BLaER1 (cell line): ENCODE results near the gene ANKRD66.

ENCODE experiments used
- H3K27ac ChIP-seq: shearing (Covaris generic); formaldehyde crosslinking; 2 replicates; pipeline ENCODE4 v1.8.1; 2022
- H3K27me3 ChIP-seq: shearing (Covaris generic); formaldehyde crosslinking; 2 replicates; pipeline ENCODE4 v1.8.1; 2022
- H3K36me3 ChIP-seq: shearing (Covaris generic); formaldehyde crosslinking; 2 replicates; pipeline ENCODE4 v1.8.1; 2022
- H3K4me1 ChIP-seq: shearing (Covaris generic); formaldehyde crosslinking; 2 replicates; pipeline ENCODE4 v1.8.1; 2022
- H3K4me2 ChIP-seq: shearing (Covaris generic); formaldehyde crosslinking; 2 replicates; pipeline ENCODE4 v1.8.1; 2022
- H3K4me3 ChIP-seq: shearing (Covaris generic); formaldehyde crosslinking; 2 replicates; pipeline ENCODE4 v1.8.1; 2022
- H3K9ac ChIP-seq: shearing (Covaris generic); formaldehyde crosslinking; 2 replicates; pipeline ENCODE4 v1.8.1; 2022
- H3K9me3 ChIP-seq: shearing (Covaris generic); formaldehyde crosslinking; 2 replicates; pipeline ENCODE4 v1.8.1; 2022
- H4K20me1 ChIP-seq: shearing (Covaris generic); formaldehyde crosslinking; 2 replicates; pipeline ENCODE4 v1.8.1; 2022
- Cebpa-rat ChIP-seq: shearing (Covaris generic); IDR thresholded peaks from 2 replicates; pipeline ENCODE4 v1.8.1; 2022

The ANKRD66 gene

GRCh38 chr6:46789434-46790354, 43.0 kb downstream of the ANKRD66 start:
- Histone ChIP-seq H3K9ac (no peak overlapping the region), H4K20me1 (no peaks in the 10 kb centered on the region), H3K4me1 (no peaks in the 10 kb centered on the region), H3K4me3 (no peak overlapping the region), H3K36me3 (no peaks in the 10 kb centered on the region), H3K27ac (no peak overlapping the region), H3K9me3 (no peaks in the 10 kb centered on the region), H3K27me3 (no peaks in the 10 kb centered on the region), H3K4me2 (no peak overlapping the region)
- TF ChIP-seq Cebpa-rat, result no peak

GRCh38 chr6:46790355-46790874, 43.7 kb downstream of the ANKRD66 start:
- no peaks in the 10 kb centered on the region for H3K9me3 ChIP-seq
- H3K27ac ChIP-seq, result no peak overlapping the region
- no peak overlapping the region for H3K9ac ChIP-seq
- H3K27me3 ChIP-seq, result no peaks in the 10 kb centered on the region
- no peak overlapping the region for H3K4me3 ChIP-seq
- TF ChIP-seq Cebpa-rat, result no peak
- H3K4me1 ChIP-seq, result no peaks in the 10 kb centered on the region
- no peaks in the 10 kb centered on the region for H4K20me1 ChIP-seq
- H3K4me2 ChIP-seq, result no peak overlapping the region
- no peaks in the 10 kb centered on the region for H3K36me3 ChIP-seq

- Histone ChIP-seq H3K4me1 (no peaks in the 10 kb centered on the region), H3K9me3 (no peaks in the 10 kb centered on the region), H3K27me3 (no peaks in the 10 kb centered on the region), H3K4me2 (no peak overlapping the region), H3K27ac (no peak overlapping the region), H4K20me1 (no peaks in the 10 kb centered on the region), H3K4me3 (no peak overlapping the region), H3K9ac (no peak overlapping the region), H3K36me3 (no peaks in the 10 kb centered on the region)
- no peak for TF ChIP-seq Cebpa-rat
These were observed 45.9 kb downstream of the ANKRD66 start for GRCh38 chr6:46792635-46793034.

GRCh38 chr6:46793138-46793537, 46.4 kb downstream of the ANKRD66 start, which contains the start of gene MEP1A:
Gene MEP1A, plus strand, starts transcription at chr6:46793389. Its CDS starts 10 bp downstream, at chr6:46793399.
- H4K20me1 ChIP-seq, result no peaks in the 10 kb centered on the region
- H3K27ac ChIP-seq, result no peak within 1 kb of the TSS
- H3K27me3 ChIP-seq, result no peaks in the 10 kb centered on the region
- H3K4me3 ChIP-seq, result no peak within 1 kb of the TSS
- no peaks in the 10 kb centered on the region for H3K36me3 ChIP-seq
- H3K4me1 ChIP-seq, result no peaks in the 10 kb centered on the region
- TF ChIP-seq Cebpa-rat, result no peak
- H3K9ac ChIP-seq, result no peak within 1 kb of the TSS
- H3K9me3 ChIP-seq, result no peaks in the 10 kb centered on the region
- no peak within 1 kb of the TSS for H3K4me2 ChIP-seq

GRCh38 chr6:46794068-46794467, 47.3 kb downstream of the ANKRD66 start:
- Histone ChIP-seq H3K4me2 (no peak overlapping the region), H3K4me1 (no peaks in the 10 kb centered on the region), H3K9ac (no peak overlapping the region), H3K27me3 (no peaks in the 10 kb centered on the region), H3K9me3 (no peaks in the 10 kb centered on the region), H3K27ac (no peak overlapping the region), H3K36me3 (no peaks in the 10 kb centered on the region), H4K20me1 (no peaks in the 10 kb centered on the region), H3K4me3 (no peak overlapping the region)
- TF ChIP-seq Cebpa-rat, result no peak

- no peak for TF ChIP-seq Cebpa-rat
- H3K4me1 ChIP-seq, result no peaks in the 10 kb centered on the region
- no peak overlapping the region for H3K9ac ChIP-seq
- no peaks in the 10 kb centered on the region for H3K27me3 ChIP-seq
- no peaks in the 10 kb centered on the region for H3K36me3 ChIP-seq
- no peak overlapping the region for H3K27ac ChIP-seq
- H3K4me2 ChIP-seq, result no peak overlapping the region
- no peak overlapping the region for H3K4me3 ChIP-seq
- H3K9me3 ChIP-seq, result no peaks in the 10 kb centered on the region
- no peaks in the 10 kb centered on the region for H4K20me1 ChIP-seq
These were observed 49.1 kb downstream of the ANKRD66 start for GRCh38 chr6:46795816-46796215.

- Histone ChIP-seq H3K36me3 (no peaks in the 10 kb centered on the region), H3K4me3 (no peak overlapping the region), H3K9me3 (no peaks in the 10 kb centered on the region), H3K4me2 (no peak overlapping the region), H3K27me3 (no peaks in the 10 kb centered on the region), H3K4me1 (no peaks in the 10 kb centered on the region), H4K20me1 (no peaks in the 10 kb centered on the region), H3K9ac (no peak overlapping the region), H3K27ac (no peak overlapping the region)
- TF ChIP-seq Cebpa-rat, result no peak
These were observed 50.3 kb downstream of the ANKRD66 start for GRCh38 chr6:46796848-46797580.

GRCh38 chr6:46799657-46800056, 52.9 kb downstream of the ANKRD66 start:
- no peaks in the 10 kb centered on the region for H3K27me3 ChIP-seq

GRCh38 chr6:46808806-46809205, 62.1 kb downstream of the ANKRD66 start:
- Histone ChIP-seq H4K20me1 (no peaks in the 10 kb centered on the region), H3K4me1 (no peaks in the 10 kb centered on the region), H3K4me2 (no peak overlapping the region), H3K27me3 (no peaks in the 10 kb centered on the region), H3K9me3 (no peaks in the 10 kb centered on the region), H3K4me3 (no peak overlapping the region), H3K27ac (no peak overlapping the region), H3K9ac (no peak overlapping the region), H3K36me3 (no peaks in the 10 kb centered on the region)
- TF ChIP-seq Cebpa-rat, result no peak

More at GRCh38 chr6:46799657-46800056, 52.9 kb downstream of the ANKRD66 start:
- Histone ChIP-seq H3K36me3 (no peaks in the 10 kb centered on the region), H3K4me2 (no peak overlapping the region), H3K9ac (no peak overlapping the region), H3K9me3 (no peaks in the 10 kb centered on the region), H4K20me1 (no peaks in the 10 kb centered on the region), H3K4me1 (no peaks in the 10 kb centered on the region), H3K27ac (no peak overlapping the region), H3K4me3 (no peak overlapping the region)
- no peak for TF ChIP-seq Cebpa-rat
